GM12878 (cell line): Measurements from ENCODE around the gene BICDL2. TPM values are rescaled to one million over a fixed set of nuclear protein-coding genes. Genes with fewer than 3 reads are reported as not detected.

Source experiments
- ATAC-seq: fragments of 200-7000 bp; cut with Tn5 transposase; 3 replicates; pipeline ENCODE4 v1.9.1; 2020; ENCODE audit warnings: mild to moderate bottlenecking, moderate library complexity
- BruUV-seq: library from RNA; stranded (reverse); fragments of 400-500 nt; replicated peaks from 2 replicates; lab custom pipeline; 2021; lab: Mats Ljungman, UMichigan
- CTCF ChIA-PET: fragments of 300-600 bp; sonication (Branson Sonifier 250); formaldehyde crosslinking; extraction: SDS; loops from one replicate; lab custom pipeline; 2021; ENCODE audit warnings: inconsistent platforms; lab: Yijun Ruan, JAX
- POLR2A ChIA-PET: fragments of 350-600 bp; formaldehyde crosslinking; extraction: SDS; loops from one replicate; lab custom pipeline; 2021; ENCODE audit warnings: inconsistent platforms; lab: Charles Lee
- RAD21 ChIA-PET: fragments of 300-600 bp; sonication (Branson Sonifier 250); formaldehyde crosslinking; loops from one replicate; lab custom pipeline; 2023; ENCODE audit warnings: antibody characterized with exemption; ENCODE audit not compliant: unreplicated experiment; lab: Charles Lee
- SMC1A ChIA-PET: fragments of 300-600 bp; sonication (Branson Sonifier 250); formaldehyde crosslinking; loops from one replicate; lab custom pipeline; 2023; ENCODE audit not compliant: unreplicated experiment, uncharacterized antibody; lab: Charles Lee
- DNase-seq: peaks from one replicate; pipeline ENCODE4 v3.0.0-alpha.2; 2011; ENCODE audit warnings: low read depth, low spot score
- FAIRE-seq: peaks from 3 replicates; lab custom pipeline; 2011; peaks lifted over from hg19 to GRCh38; lab: Jason Lieb, UNC
- H2AFZ ChIP-seq: 2 replicates; pipeline ENCODE4 v1.6.0; 2011; ENCODE audit warnings: low read depth, low read length, control low read depth; ENCODE audit not compliant: control insufficient read depth
- H3K27ac ChIP-seq: 2 replicates; pipeline ENCODE4 v1.5.1; 2011; ENCODE audit warnings: control low read depth; ENCODE audit not compliant: control insufficient read depth, insufficient read depth
- H3K27me3 ChIP-seq, 2 experiments: replicated peaks in 1 of 2; 2 replicates each; pipeline versions ENCODE4 v1.6.0 to v1.6.1; 2011; ENCODE audit warnings: low read length in 1 of 2; ENCODE audit not compliant: control insufficient read depth in 2 of 2, insufficient read depth in 2 of 2
- H3K36me3 ChIP-seq, 2 experiments: 2 replicates each; pipeline ENCODE4 v1.5.1; 2011; ENCODE audit warnings: low read length in 1 of 2; ENCODE audit not compliant: control insufficient read depth in 2 of 2, insufficient read depth in 2 of 2
- H3K4me1 ChIP-seq: 2 replicates; pipeline ENCODE4 v1.6.1; 2011; ENCODE audit warnings: mild to moderate bottlenecking, low read length, moderate library complexity, mixed read lengths; ENCODE audit not compliant: control insufficient read depth, insufficient read depth
- H3K4me2 ChIP-seq: 2 replicates; pipeline ENCODE4 v1.6.0; 2011; ENCODE audit warnings: control low read depth; ENCODE audit not compliant: control insufficient read depth, insufficient read depth
- H3K4me3 ChIP-seq: fragments of 200-600 bp; sonication (generic); 2 replicates; pipeline ENCODE4 v1.5.1; 2016
- H3K79me2 ChIP-seq: 2 replicates; pipeline ENCODE4 v1.6.0; 2011; ENCODE audit warnings: low read length; ENCODE audit not compliant: control insufficient read depth, insufficient read depth
- H3K9ac ChIP-seq: 2 replicates; pipeline ENCODE4 v1.8.0; 2011; ENCODE audit warnings: low read length, control low read depth, mixed read lengths; ENCODE audit not compliant: control insufficient read depth, insufficient read depth
- H3K9me3 ChIP-seq: replicated peaks from 3 replicates; pipeline ENCODE4 v1.5.1; 2011; ENCODE audit warnings: mild to moderate bottlenecking, low read length; ENCODE audit not compliant: control insufficient read depth, insufficient read depth
- H4K20me1 ChIP-seq: 2 replicates; pipeline ENCODE4 v1.6.0; 2011; ENCODE audit not compliant: control insufficient read depth, insufficient read depth
- ATF7 ChIP-seq: fragments of 450-650 bp; IDR thresholded peaks from 2 replicates; pipeline ENCODE4 v1.6.1; 2016; ENCODE audit warnings: low read depth, mild to moderate bottlenecking
- BRCA1 ChIP-seq: IDR thresholded peaks from 2 replicates; pipeline ENCODE4 v1.6.1; 2011; ENCODE audit warnings: low read depth, low read length, improper control_type of control experiment
- CHD1 ChIP-seq: IDR thresholded peaks from 2 replicates; pipeline ENCODE4 v1.6.1; 2012; ENCODE audit warnings: low read depth, low read length, improper control_type of control experiment
- FOXK2 ChIP-seq: fragments of 450-650 bp; IDR thresholded peaks from 2 replicates; pipeline ENCODE4 v1.6.1; 2017; ENCODE audit warnings: mild to moderate bottlenecking, moderate library complexity
- GATAD2B ChIP-seq: fragments of 450-650 bp; conservative IDR thresholded peaks from 2 replicates; pipeline ENCODE4 v1.6.1; 2017; ENCODE audit warnings: low read depth, mild to moderate bottlenecking, moderate library complexity
- IRF4 ChIP-seq: IDR thresholded peaks from 2 replicates; pipeline ENCODE4 v1.6.1; 2011; ENCODE audit warnings: low read depth, low read length
- NRF1 ChIP-seq: conservative IDR thresholded peaks from 2 replicates; pipeline ENCODE4 v1.6.1; 2011; ENCODE audit warnings: mild to moderate bottlenecking, low read depth, low read length, improper control_type of control experiment
- RB1 ChIP-seq: fragments of 450-650 bp; formaldehyde crosslinking; IDR thresholded peaks from 2 replicates; pipeline ENCODE4 v1.6.1; 2017; ENCODE audit warnings: mild to moderate bottlenecking, borderline replicate concordance
- SREBF2 ChIP-seq: IDR thresholded peaks from 2 replicates; pipeline ENCODE4 v1.6.1; 2012; ENCODE audit warnings: mild to moderate bottlenecking, low read length
- TBL1XR1 ChIP-seq: IDR thresholded peaks from 2 replicates; pipeline ENCODE4 v1.6.1; 2012; ENCODE audit warnings: low read depth, low read length, improper control_type of control experiment
- WGBS: methylation state at CpG from one replicate; pipeline ENCODE4 v1.1.6; 2016; ENCODE audit warnings: low lambda C conversion rate; ENCODE audit not compliant: insufficient replicate concordance, insufficient coverage; ENCODE audit errors: missing lambda C conversion rate; 5-methylcytosine and 5-hydroxymethylcytosine counted together
- in situ Hi-C: fragments of 300-500 bp; cut with MboI; formaldehyde crosslinking; loops from 9 replicates; pipeline ENCODE4 v1.14.3; 2018; ENCODE audit warnings: mixed read lengths
- intact Hi-C: fragments of 100-400 bp; cut with micrococcal nuclease; formaldehyde crosslinking; loops from one replicate; pipeline ENCODE4 v1.14.2; 2022; ENCODE audit not compliant: unreplicated experiment
- polyA plus RNA-seq, 11 experiments: library from polyadenylated mRNA; depleted of rRNA in 4 of 11; unstranded in 6 of 11; stranded (reverse) in 5 of 11; fragments of >200 nt; fragmentation: Nextera tagmentation in 4 of 11; fragmentation: Illumina TruSeq in 1 of 11; extraction: Ambion mirVana in 4 of 11; extraction: Trizol in 1 of 11; gene quantifications; 1 replicate in 1 of 11; 2 replicates in 10 of 11; pipeline versions ENCODE4 v1.2.1 to v1.2.3, GENCODE V29; 2011 to 2016; ENCODE audit warnings: inconsistent platforms in 2 of 11, missing spikeins in 2 of 11, low read depth in 1 of 11
- total RNA-seq, 4 experiments: library from RNA; depleted of rRNA in 3 of 4; stranded (reverse); fragments of >200 nt in 3 of 4; fragmentation: Illumina TruSeq in 1 of 4; extraction: Trizol in 1 of 4; gene quantifications; 2 replicates each; pipeline versions ENCODE4 v1.2.1 to v1.2.3, GENCODE V29; 2013 to 2021
- TF ChIP-seq, protein P1 (sequence below): fragments of 150-350 bp; IDR thresholded peaks from 2 replicates; pipeline ENCODE4 v1.6.1; 2014; ENCODE audit warnings: mild to moderate bottlenecking, low read depth, low read length
- TF ChIP-seq, protein P2 (sequence below): fragments of 450-650 bp; IDR thresholded peaks from 2 replicates; pipeline ENCODE4 v1.6.1; 2014; ENCODE audit warnings: mild to moderate bottlenecking
- TF ChIP-seq, protein P3 (sequence below): IDR thresholded peaks from 2 replicates; pipeline ENCODE4 v1.6.1; 2011; ENCODE audit warnings: borderline replicate concordance, low read depth, mild to moderate bottlenecking, moderate library complexity, low read length; ENCODE audit not compliant: insufficient read depth, poor library complexity, severe bottlenecking
- TF ChIP-seq, protein P4 (sequence below): fragments of 150-350 bp; IDR thresholded peaks from 2 replicates; pipeline ENCODE4 v1.6.1; 2016; ENCODE audit warnings: low read depth, low read length

The BICDL2 gene
- total and polyA plus RNA-seq, 10 of the 15 experiments (the other 5 are each of a cell fraction or from before 2014, with no cell fraction given), result not detected

DNA sequence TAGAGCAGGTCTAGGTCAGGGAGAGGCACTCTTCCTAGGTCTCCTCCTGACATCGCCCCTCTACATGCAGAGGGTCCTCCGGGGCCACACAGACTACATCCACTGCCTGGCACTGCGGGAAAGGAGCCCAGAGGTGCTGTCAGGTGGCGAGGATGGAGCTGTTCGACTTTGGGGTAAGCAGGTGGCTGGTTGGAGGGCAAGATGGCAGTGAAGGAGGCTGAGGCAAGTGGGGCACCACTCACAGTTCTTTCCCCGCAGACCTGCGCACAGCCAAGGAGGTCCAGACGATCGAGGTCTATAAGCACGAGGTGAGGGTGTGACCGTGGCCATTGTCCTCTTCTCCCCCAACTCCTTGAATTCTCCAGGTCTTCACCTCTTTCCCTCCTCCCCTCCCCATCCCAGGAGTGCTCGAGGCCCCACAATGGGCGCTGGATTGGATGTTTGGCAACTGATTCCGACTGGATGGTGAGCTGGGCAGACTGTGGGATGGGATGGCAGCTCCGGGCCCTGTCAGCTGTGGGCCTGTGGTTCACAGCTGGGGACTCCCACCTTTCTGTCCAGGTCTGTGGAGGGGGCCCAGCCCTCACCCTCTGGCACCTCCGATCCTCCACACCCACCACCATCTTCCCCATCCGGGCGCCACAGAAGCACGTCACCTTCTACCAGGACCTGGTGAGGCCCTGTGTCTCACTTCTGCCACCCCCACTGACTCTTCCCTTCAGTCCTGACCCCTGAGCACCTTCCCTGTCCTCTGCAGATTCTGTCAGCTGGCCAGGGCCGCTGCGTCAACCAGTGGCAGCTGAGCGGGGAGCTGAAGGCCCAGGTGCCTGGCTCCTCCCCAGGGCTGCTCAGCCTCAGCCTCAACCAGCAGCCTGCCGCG, 9.9 kb downstream of the BICDL2 start:
- peaks cover 12% of the 10 kb centered on the region for H3K4me1 ChIP-seq
- WGBS, result 92% methylated on average over 23 of the region's 24 CpGs
- TF ChIP-seq CHD1 (no peak), TBL1XR1 (no peak), IRF4 (no peak), SREBF2 (no peak), RB1 (no peak), BRCA1 (no peak), FOXK2 (no peak), GATAD2B (no peak), ATF7 (no peak), NRF1 (no peak)
- TF ChIP-seq, protein P1, sequence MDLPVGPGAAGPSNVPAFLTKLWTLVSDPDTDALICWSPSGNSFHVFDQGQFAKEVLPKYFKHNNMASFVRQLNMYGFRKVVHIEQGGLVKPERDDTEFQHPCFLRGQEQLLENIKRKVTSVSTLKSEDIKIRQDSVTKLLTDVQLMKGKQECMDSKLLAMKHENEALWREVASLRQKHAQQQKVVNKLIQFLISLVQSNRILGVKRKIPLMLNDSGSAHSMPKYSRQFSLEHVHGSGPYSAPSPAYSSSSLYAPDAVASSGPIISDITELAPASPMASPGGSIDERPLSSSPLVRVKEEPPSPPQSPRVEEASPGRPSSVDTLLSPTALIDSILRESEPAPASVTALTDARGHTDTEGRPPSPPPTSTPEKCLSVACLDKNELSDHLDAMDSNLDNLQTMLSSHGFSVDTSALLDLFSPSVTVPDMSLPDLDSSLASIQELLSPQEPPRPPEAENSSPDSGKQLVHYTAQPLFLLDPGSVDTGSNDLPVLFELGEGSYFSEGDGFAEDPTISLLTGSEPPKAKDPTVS, result no peak
- TF ChIP-seq, protein P2, sequence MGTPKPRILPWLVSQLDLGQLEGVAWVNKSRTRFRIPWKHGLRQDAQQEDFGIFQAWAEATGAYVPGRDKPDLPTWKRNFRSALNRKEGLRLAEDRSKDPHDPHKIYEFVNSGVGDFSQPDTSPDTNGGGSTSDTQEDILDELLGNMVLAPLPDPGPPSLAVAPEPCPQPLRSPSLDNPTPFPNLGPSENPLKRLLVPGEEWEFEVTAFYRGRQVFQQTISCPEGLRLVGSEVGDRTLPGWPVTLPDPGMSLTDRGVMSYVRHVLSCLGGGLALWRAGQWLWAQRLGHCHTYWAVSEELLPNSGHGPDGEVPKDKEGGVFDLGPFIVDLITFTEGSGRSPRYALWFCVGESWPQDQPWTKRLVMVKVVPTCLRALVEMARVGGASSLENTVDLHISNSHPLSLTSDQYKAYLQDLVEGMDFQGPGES, result no peak
- TF ChIP-seq, protein P3, sequence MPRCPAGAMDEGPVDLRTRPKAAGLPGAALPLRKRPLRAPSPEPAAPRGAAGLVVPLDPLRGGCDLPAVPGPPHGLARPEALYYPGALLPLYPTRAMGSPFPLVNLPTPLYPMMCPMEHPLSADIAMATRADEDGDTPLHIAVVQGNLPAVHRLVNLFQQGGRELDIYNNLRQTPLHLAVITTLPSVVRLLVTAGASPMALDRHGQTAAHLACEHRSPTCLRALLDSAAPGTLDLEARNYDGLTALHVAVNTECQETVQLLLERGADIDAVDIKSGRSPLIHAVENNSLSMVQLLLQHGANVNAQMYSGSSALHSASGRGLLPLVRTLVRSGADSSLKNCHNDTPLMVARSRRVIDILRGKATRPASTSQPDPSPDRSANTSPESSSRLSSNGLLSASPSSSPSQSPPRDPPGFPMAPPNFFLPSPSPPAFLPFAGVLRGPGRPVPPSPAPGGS, result no peak
- TF ChIP-seq, protein P4, sequence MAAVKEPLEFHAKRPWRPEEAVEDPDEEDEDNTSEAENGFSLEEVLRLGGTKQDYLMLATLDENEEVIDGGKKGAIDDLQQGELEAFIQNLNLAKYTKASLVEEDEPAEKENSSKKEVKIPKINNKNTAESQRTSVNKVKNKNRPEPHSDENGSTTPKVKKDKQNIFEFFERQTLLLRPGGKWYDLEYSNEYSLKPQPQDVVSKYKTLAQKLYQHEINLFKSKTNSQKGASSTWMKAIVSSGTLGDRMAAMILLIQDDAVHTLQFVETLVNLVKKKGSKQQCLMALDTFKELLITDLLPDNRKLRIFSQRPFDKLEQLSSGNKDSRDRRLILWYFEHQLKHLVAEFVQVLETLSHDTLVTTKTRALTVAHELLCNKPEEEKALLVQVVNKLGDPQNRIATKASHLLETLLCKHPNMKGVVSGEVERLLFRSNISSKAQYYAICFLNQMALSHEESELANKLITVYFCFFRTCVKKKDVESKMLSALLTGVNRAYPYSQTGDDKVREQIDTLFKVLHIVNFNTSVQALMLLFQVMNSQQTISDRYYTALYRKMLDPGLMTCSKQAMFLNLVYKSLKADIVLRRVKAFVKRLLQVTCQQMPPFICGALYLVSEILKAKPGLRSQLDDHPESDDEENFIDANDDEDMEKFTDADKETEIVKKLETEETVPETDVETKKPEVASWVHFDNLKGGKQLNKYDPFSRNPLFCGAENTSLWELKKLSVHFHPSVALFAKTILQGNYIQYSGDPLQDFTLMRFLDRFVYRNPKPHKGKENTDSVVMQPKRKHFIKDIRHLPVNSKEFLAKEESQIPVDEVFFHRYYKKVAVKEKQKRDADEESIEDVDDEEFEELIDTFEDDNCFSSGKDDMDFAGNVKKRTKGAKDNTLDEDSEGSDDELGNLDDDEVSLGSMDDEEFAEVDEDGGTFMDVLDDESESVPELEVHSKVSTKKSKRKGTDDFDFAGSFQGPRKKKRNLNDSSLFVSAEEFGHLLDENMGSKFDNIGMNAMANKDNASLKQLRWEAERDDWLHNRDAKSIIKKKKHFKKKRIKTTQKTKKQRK, result no peak
- TF ChIP-seq, all 136 proteins: peak for 0
- H3K9ac ChIP-seq, result no peak overlapping the region
- CTCF ChIA-PET, result interaction anchor here (1.0 to 18.2 kb wide), 13 partner anchors 7 to 134 kb away, joined by 3 to 421 read pairs (median 8); partner anchors contain the start of genes PKMYT1, TNFRSF12A and ZNF213
- H3K36me3 ChIP-seq, result peaks cover 4 to 7% of the 10 kb centered on the region in 2 experiments; a peak in 3 of 4 replicates
- H3K27ac ChIP-seq, result no peak overlapping the region
- 0 out of 2 replicates have a peak, but pooled peaks cover 3% of the 10 kb centered on the region for H4K20me1 ChIP-seq
- SMC1A ChIA-PET, result interaction anchor here (1.1 to 10.1 kb wide), 5 partner anchors 11 to 103 kb away, joined by 3 to 91 read pairs (median 5); no protein-coding TSS in a partner anchor
- DNase-seq (no peak), FAIRE-seq (no peak), ATAC-seq (no peak)
- H3K9me3 ChIP-seq, result no peaks in the 10 kb centered on the region
- no peak overlapping the region for H2AFZ ChIP-seq
- no peak overlapping the region for H3K4me2 ChIP-seq
- POLR2A ChIA-PET, result interaction anchor here (0.7 to 1.4 kb wide), 2 partner anchors 23 to 148 kb away, joined by 3 read pairs; no protein-coding TSS in a partner anchor
- H3K27me3 ChIP-seq, result peaks cover 7 to 8% of the 10 kb centered on the region in 2 experiments
- no peak overlapping the region for H3K4me3 ChIP-seq
- no peaks in the 10 kb centered on the region for H3K79me2 ChIP-seq
- RAD21 ChIA-PET, result interaction anchor here (1.5 to 6.5 kb wide), 5 partner anchors 7 to 44 kb away, joined by 4 to 94 read pairs (median 8); partner anchors contain the start of gene TNFRSF12A
- intact Hi-C loops (no loop called here), in situ Hi-C loops (no loop called here)
- no TSS peak for BruUV-seq
